ENCODE results near the gene BPIFB2.

Gene BPIFB2

DNA sequence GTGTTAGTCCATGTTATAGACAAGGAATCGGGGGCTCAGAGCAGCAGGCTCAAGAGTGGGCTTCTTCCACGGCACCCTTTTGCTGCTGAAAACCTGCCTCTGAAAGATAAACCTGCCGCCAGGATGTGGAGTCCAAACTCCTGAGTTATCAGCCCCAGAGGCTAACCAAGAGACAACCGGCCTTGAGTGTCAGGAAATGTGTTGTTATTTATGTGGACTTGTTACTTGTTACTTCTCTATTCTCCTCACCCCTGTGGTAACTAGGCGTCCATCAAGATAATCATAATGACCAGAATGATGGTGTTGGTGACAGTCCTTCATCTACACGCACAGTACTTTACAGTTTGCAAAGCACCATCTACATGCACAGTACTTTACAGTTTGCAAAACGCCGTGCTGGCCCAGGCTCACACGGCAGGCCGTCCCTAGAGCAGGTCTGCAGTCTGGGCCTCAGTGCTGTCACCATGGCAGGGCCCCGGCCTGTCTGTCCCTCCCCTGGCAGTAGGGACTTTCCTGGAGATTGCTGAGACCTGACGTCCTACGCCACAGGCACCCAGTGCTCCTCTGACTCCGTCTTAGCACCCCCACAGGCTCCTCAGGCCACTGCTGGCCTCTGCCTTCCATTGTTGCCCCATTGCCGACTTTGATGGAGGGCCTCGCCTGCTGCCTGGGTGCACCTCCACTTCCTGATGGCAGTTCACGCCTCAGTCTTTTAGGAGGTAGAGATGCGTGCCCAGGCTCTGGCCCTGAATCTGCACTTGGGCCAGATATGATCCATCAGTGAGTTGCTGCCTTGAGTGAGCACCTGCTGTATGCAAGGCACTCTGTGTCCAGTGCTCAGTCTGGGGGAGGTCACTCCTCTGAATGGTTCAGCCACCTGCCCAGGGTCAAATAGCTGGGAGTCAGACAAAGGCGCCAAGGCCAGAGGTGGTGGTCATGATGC lies 62.9 kb downstream of the BPIFB2 start:
- TF ChIP-seq, protein P1, sequence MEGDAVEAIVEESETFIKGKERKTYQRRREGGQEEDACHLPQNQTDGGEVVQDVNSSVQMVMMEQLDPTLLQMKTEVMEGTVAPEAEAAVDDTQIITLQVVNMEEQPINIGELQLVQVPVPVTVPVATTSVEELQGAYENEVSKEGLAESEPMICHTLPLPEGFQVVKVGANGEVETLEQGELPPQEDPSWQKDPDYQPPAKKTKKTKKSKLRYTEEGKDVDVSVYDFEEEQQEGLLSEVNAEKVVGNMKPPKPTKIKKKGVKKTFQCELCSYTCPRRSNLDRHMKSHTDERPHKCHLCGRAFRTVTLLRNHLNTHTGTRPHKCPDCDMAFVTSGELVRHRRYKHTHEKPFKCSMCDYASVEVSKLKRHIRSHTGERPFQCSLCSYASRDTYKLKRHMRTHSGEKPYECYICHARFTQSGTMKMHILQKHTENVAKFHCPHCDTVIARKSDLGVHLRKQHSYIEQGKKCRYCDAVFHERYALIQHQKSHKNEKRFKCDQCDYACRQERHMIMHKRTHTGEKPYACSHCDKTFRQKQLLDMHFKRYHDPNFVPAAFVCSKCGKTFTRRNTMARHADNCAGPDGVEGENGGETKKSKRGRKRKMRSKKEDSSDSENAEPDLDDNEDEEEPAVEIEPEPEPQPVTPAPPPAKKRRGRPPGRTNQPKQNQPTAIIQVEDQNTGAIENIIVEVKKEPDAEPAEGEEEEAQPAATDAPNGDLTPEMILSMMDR (IDR thresholded peaks at IDR 0.05; ENCODE audit: unreplicated experiment in 3 of 3): no peak
- Mint-ChIP-seq H3K36me3 (ENCODE audit: low read depth) (no peaks in the 10 kb centered on the region), H3K9me3 (no peaks in the 10 kb centered on the region), H3K27ac (no peak overlapping the region), H3K4me1 (no peaks in the 10 kb centered on the region), H3K4me3 (no peak overlapping the region), H3K27me3 (ENCODE audit: low read depth) (peaks cover 12% of the 10 kb centered on the region)

DNA sequence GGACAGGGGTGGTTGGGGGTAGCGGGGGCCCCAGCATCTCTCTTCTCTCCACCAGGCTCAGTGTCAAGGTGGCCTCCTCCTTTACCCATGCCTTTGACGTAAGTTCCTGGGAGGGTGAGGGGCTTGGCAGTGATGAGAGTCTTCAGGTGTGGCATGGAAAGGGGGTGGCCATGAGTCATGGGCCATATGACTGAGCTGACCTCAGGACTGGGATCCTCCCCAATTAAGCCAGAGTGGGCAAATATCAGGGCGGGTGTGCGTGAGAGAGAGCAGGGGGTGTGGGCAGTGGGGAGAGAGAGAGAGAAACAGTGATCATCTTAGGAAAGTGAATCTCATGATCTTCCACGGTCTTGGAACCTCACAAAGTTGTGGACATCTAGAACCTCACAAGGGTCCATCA lies 63.7 kb downstream of the BPIFB2 start:
- Mint-ChIP-seq H3K27ac (no peak overlapping the region), H3K4me3 (no peak overlapping the region), H3K9me3 (no peaks in the 10 kb centered on the region), H3K27me3 (ENCODE audit: low read depth) (peaks cover 18% of the 10 kb centered on the region), H3K36me3 (ENCODE audit: low read depth) (no peaks in the 10 kb centered on the region), H3K4me1 (no peaks in the 10 kb centered on the region)
- TF ChIP-seq, protein P1 (IDR thresholded peaks at IDR 0.05; ENCODE audit: unreplicated experiment in 3 of 3): no peak

DNA sequence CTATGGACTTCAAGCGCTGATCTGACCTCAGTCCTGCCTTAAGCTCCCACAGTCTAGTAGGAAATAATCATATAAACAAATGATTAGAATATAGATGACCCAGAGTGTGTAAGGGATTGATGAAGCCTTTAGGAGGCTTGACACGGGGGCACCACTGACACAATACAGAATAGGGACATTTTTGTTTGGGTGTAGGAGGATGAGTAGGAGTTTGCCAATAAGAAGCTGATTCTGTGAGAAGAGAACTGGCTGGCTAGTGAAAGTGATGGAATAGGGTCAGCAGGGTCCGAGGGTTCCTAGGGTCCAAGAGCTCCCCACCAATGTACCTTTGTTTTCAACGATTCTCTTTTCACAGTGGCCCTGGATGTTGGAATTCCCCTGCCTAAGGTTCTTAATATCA lies 64.9 kb downstream of the BPIFB2 start:
- H3K9me3 Mint-ChIP-seq: no peaks in the 10 kb centered on the region

DNA sequence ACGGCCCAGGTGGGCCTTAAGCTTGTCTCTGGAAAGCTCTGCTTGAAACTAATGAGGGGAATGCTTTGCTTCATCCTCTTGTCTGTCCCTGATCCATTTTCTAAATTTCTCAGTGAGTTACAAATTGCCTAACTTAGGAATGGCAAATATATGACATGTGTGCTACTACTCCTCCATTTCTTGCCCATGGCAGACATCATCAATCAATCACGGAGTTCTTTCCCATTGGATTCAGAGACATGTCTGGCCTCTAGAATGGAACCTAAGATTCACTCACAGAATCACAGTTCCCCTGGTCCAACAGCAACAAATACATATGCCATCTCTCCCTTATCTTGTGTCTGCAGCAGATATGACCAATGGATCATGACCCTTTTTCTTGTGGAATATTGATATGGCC lies 65.3 kb downstream of the BPIFB2 start:
- Mint-ChIP-seq H3K9me3 (no peaks in the 10 kb centered on the region), H3K36me3 (ENCODE audit: low read depth) (no peaks in the 10 kb centered on the region), H3K4me1 (no peaks in the 10 kb centered on the region), H3K27ac (no peak overlapping the region), H3K27me3 (ENCODE audit: low read depth) (peaks cover 18% of the 10 kb centered on the region), H3K4me3 (no peak overlapping the region)
- TF ChIP-seq, protein P1 (IDR thresholded peaks at IDR 0.05; ENCODE audit: unreplicated experiment in 3 of 3): no peak

More for the DNA sequence above, 64.9 kb downstream of the BPIFB2 start:
- Mint-ChIP-seq H3K27me3 (ENCODE audit: low read depth) (peaks cover 18% of the 10 kb centered on the region), H3K27ac (no peak overlapping the region), H3K4me3 (no peak overlapping the region), H3K36me3 (ENCODE audit: low read depth) (no peaks in the 10 kb centered on the region), H3K4me1 (no peaks in the 10 kb centered on the region)
- TF ChIP-seq, protein P1 (IDR thresholded peaks at IDR 0.05; ENCODE audit: unreplicated experiment in 3 of 3): no peak
